Activated B cell treated with CpG ODN at 0.5 μM for 24 hours (primary cell): ENCODE measurements around the gene SLK. TPM values are rescaled to one million over a fixed set of nuclear protein-coding genes. Genes with fewer than 3 reads are reported as not detected.

Source experiments
- ATAC-seq: fragments of 200-7000 bp; cut with Tn5 transposase; one replicate; pipeline ENCODE4 v1.10.0; 2021; ENCODE audit warnings: low read depth, mild to moderate bottlenecking, moderate library complexity
- CTCF ChIA-PET: fragments of 350-600 bp; sonication (Branson Sonifier 250); formaldehyde crosslinking; loops from one replicate; lab custom pipeline; 2021; ENCODE audit warnings: antibody characterized with exemption; lab: Charles Lee
- POLR2A ChIA-PET: fragments of 350-600 bp; sonication (Branson Sonifier 250); formaldehyde crosslinking; loops from one replicate; lab custom pipeline; 2021; ENCODE audit warnings: antibody characterized with exemption; lab: Charles Lee
- DNase-seq: peaks from one replicate; pipeline ENCODE4 v3.0.0; 2022
- H3K27ac Mint-ChIP-seq: one replicate; pipeline ENCODE4 v1.8.0; 2020; ENCODE audit warnings: mixed read lengths
- H3K27me3 Mint-ChIP-seq: one replicate; pipeline ENCODE4 v1.8.0; 2021; ENCODE audit warnings: mixed read lengths
- H3K36me3 Mint-ChIP-seq: one replicate; pipeline ENCODE4 v1.8.0; 2021; ENCODE audit warnings: low read depth, mixed read lengths
- H3K4me1 Mint-ChIP-seq: one replicate; pipeline ENCODE4 v1.8.0; 2021; ENCODE audit warnings: mixed read lengths
- H3K4me3 Mint-ChIP-seq: one replicate; pipeline ENCODE4 v1.8.0; 2020; ENCODE audit warnings: mild to moderate bottlenecking, mixed read lengths
- H3K9me3 Mint-ChIP-seq: one replicate; pipeline ENCODE4 v1.8.0; 2020; ENCODE audit warnings: mixed read lengths
- CTCF ChIP-seq: fragments of 200-600 bp; IDR thresholded peaks from one replicate; pipeline ENCODE4 v1.8.0; 2022; ENCODE audit warnings: antibody characterized with exemption, mild to moderate bottlenecking
- intact Hi-C: fragments of 100-400 bp; cut with micrococcal nuclease; formaldehyde crosslinking; loops from one replicate; pipeline ENCODE4 v1.15.1; 2024
- total RNA-seq: library from RNA; stranded (reverse); gene quantifications from 2 replicates; pipeline ENCODE4 v1.2.3, GENCODE V29; 2022

SLK gene
- total RNA-seq, 1 donor from 2014 or later = 14.0 TPM

DNA sequence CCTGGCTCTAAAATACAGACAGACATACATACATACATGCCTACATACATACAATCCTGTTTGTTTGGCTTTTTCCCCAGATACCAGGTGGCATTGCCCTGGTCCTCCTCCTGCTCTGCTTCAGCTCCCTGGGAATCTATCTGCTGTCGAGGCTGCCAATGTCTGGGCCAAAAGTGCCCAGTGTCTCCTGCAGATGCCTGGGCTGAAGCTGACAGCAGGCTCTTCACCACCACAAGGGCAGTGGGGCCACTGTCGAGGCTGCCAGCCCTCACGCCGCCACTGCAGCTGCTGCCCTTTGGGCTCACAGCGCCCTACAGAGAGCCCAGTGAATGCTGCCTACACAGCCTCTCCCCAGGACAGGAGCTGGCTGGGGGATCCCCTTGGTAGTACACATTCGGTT lies 30.9 kb upstream of the SLK start:
- intact Hi-C loops = no loop called here
- TF ChIP-seq CTCF = no peak
- ChIA-PET CTCF (no interaction called here), POLR2A (no interaction called here)
- Mint-ChIP-seq H3K36me3 (no peaks in the 10 kb centered on the region), H3K27ac (no peak overlapping the region), H3K27me3 (peaks cover 6% of the 10 kb centered on the region), H3K4me1 (no peaks in the 10 kb centered on the region), H3K4me3 (no peak overlapping the region), H3K9me3 (no peaks in the 10 kb centered on the region)
- DNase-seq = no peak
- ATAC-seq = no peak

GRCh38 chr10:103939522-103939921 lies 27.4 kb upstream of the SLK start:
- Mint-ChIP-seq H3K27ac (no peak overlapping the region), H3K27me3 (peaks cover 8% of the 10 kb centered on the region), H3K4me1 (no peaks in the 10 kb centered on the region), H3K4me3 (no peak overlapping the region), H3K36me3 (no peaks in the 10 kb centered on the region), H3K9me3 (no peaks in the 10 kb centered on the region)
- no peak for TF ChIP-seq CTCF
- ChIA-PET POLR2A (no interaction called here), CTCF (no interaction called here)
- DNase-seq = no peak
- ATAC-seq = no peak
- intact Hi-C loops = no loop called here

DNA sequence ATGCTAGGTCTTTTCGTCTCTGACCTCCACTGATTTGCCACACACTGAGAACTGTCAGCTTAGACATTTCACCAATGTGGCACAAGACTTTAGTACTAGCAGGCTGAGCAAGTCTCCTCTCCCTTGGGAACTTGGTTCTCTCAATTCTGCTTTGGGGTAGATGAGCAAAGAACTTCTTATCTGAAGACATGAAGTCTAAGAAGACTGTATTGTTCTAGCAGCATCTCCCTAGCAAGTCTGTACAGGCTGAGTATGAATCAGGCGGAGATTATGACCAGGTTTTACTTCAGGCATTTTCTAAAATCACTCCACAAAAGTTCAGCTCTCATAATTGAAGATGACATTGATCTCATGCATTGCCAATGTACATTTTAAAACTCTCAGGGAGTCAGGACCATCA lies 25.1 kb upstream of the SLK start:
- ChIA-PET POLR2A (no interaction called here), CTCF (no interaction called here)
- intact Hi-C loops = no loop called here
- no peak overlapping the region for H3K4me3 Mint-ChIP-seq
- H3K27me3 Mint-ChIP-seq = peaks cover 8% of the 10 kb centered on the region
- DNase-seq (no peak), ATAC-seq (no peak)
- no peak overlapping the region for H3K27ac Mint-ChIP-seq
- no peaks in the 10 kb centered on the region for H3K9me3 Mint-ChIP-seq
- no peaks in the 10 kb centered on the region for H3K4me1 Mint-ChIP-seq
- TF ChIP-seq CTCF = no peak
- H3K36me3 Mint-ChIP-seq = no peaks in the 10 kb centered on the region

DNA sequence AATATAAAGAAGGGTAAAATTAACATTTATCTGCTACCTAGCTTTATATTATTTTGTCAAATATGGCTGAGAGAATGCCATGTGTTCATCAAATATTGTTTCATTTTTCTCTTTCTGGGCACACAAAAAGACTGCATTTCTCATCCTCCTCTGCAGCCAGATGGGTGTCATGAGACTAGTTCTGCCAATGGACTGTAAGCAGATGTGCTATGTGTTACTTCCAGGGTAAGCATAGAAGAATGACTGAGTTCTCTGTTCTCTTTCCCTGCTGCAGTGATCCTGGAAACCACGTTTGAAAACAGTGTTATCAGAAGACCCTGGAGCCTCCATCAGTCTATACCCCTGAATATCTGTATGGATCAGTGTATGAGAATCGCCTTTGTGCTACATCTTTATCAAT lies 24.1 kb upstream of the SLK start:
- no peak for ATAC-seq
- DNase-seq = no peak
- intact Hi-C loops = no loop called here
- H3K4me3 Mint-ChIP-seq = no peak overlapping the region
- no peaks in the 10 kb centered on the region for H3K9me3 Mint-ChIP-seq
- peaks cover 10% of the 10 kb centered on the region for H3K27me3 Mint-ChIP-seq
- H3K36me3 Mint-ChIP-seq = no peaks in the 10 kb centered on the region
- ChIA-PET POLR2A (no interaction called here), CTCF (no interaction called here)
- peaks cover 3% of the 10 kb centered on the region for H3K4me1 Mint-ChIP-seq
- no peak overlapping the region for H3K27ac Mint-ChIP-seq
- TF ChIP-seq CTCF = no peak

- Mint-ChIP-seq H3K36me3 (no peaks in the 10 kb centered on the region), H3K27me3 (peaks cover 16% of the 10 kb centered on the region), H3K4me3 (no peak overlapping the region), H3K27ac (no peak overlapping the region), H3K9me3 (no peaks in the 10 kb centered on the region), H3K4me1 (peaks cover 5% of the 10 kb centered on the region)
- TF ChIP-seq CTCF = no peak
- DNase-seq (no peak), ATAC-seq (no peak)
- POLR2A ChIA-PET = no interaction called here
- intact Hi-C loops = no loop called here
- CTCF ChIA-PET = interaction anchor here (1.3 kb wide), 1 partner anchor 66 kb away, joined by 3 read pairs; no protein-coding TSS in a partner anchor
Observed at GRCh38 chr10:103947799-103948516, 19.0 kb upstream of the SLK start.
